NB4 (cell line): ENCODE results near the gene ELFN2.

ENCODE experiments used
- DNase-seq: peaks from one replicate; pipeline ENCODE4 v3.0.0; 2010; ENCODE audit warnings: low read depth
- H3K4me3 ChIP-seq: one replicate; pipeline ENCODE4 v1.5.1; 2011; ENCODE audit warnings: mild to moderate bottlenecking, low read depth, low read length, moderate library complexity
- CTCF ChIP-seq: IDR thresholded peaks from one replicate; pipeline ENCODE4 v1.5.1; 2012; ENCODE audit warnings: low read depth, low read length
- MAX ChIP-seq: IDR thresholded peaks from 2 replicates; pipeline ENCODE4 v1.6.1; 2011; ENCODE audit warnings: low read depth, low read length
- MYC ChIP-seq: IDR thresholded peaks from 2 replicates; pipeline ENCODE4 v1.6.1; 2011; ENCODE audit warnings: low read depth, low read length
- POLR2A ChIP-seq: IDR thresholded peaks from 2 replicates; pipeline ENCODE4 v1.6.1; 2011; ENCODE audit warnings: mild to moderate bottlenecking; ENCODE audit not compliant: insufficient read length; ENCODE audit errors: extremely low read depth

The ELFN2 gene

GRCh38 chr22:37420686-37421467, 6.4 kb downstream of the ELFN2 start:
- no peak for TF ChIP-seq MAX
- TF ChIP-seq POLR2A: no peak
- no peak for TF ChIP-seq CTCF
- TF ChIP-seq MYC: no peak
- no peak overlapping the region for H3K4me3 ChIP-seq
- DNase-seq: peak; percentile 40

- no peak for DNase-seq
- H3K4me3 ChIP-seq: no peak overlapping the region
- TF ChIP-seq MYC (no peak), POLR2A (no peak), CTCF (no peak), MAX (no peak)
Observed at GRCh38 chr22:37419969-37420685, 7.2 kb downstream of the ELFN2 start.

GRCh38 chr22:37419370-37419968, 7.8 kb downstream of the ELFN2 start:
- no peak for DNase-seq
- TF ChIP-seq MAX: no peak
- no peak for TF ChIP-seq POLR2A
- no peak for TF ChIP-seq MYC
- TF ChIP-seq CTCF: no peak
- H3K4me3 ChIP-seq: no peak overlapping the region

GRCh38 chr22:37418627-37419369, 8.5 kb downstream of the ELFN2 start:
- no peak overlapping the region for H3K4me3 ChIP-seq
- TF ChIP-seq CTCF (no peak), MYC (no peak), POLR2A (no peak), MAX (no peak)
- DNase-seq: no peak

- no peak overlapping the region for H3K4me3 ChIP-seq
- DNase-seq: no peak
- TF ChIP-seq MAX (no peak), MYC (no peak), CTCF (no peak), POLR2A (no peak)
Observed at GRCh38 chr22:37417677-37418348, 9.5 kb downstream of the ELFN2 start.
